WERI-Rb-1 (cell line): Measurements from ENCODE around the gene CTXND2.
A peak's percentile ranks its signal among the peaks of the same experiment; 100 is the strongest.

ENCODE experiments used
- DNase-seq: peaks from one replicate; pipeline ENCODE4 v3.0.0-alpha.2; 2020
- H3K27ac ChIP-seq: fragments of 250-450 bp; sonication (Bioruptor Pico); 2 replicates; pipeline ENCODE4 v1.5.1; 2020; ENCODE audit warnings: mild to moderate bottlenecking, moderate library complexity
- H3K27me3 ChIP-seq: fragments of 250-450 bp; sonication (Bioruptor Pico); 2 replicates; pipeline ENCODE4 v1.5.1; 2021; ENCODE audit warnings: mild to moderate bottlenecking, low read depth, moderate library complexity; ENCODE audit not compliant: insufficient read depth, severe bottlenecking
- H3K36me3 ChIP-seq: fragments of 250-450 bp; sonication (Bioruptor Pico); 2 replicates; pipeline ENCODE4 v1.5.1; 2020; ENCODE audit warnings: mild to moderate bottlenecking, moderate library complexity
- H3K4me3 ChIP-seq: 2 replicates; pipeline ENCODE4 v1.5.1; 2011; ENCODE audit warnings: low read depth, mild to moderate bottlenecking, control low read depth, low read length
- H3K9me3 ChIP-seq: fragments of 250-450 bp; sonication (Bioruptor Pico); 2 replicates; pipeline ENCODE4 v1.5.1; 2021; ENCODE audit warnings: mild to moderate bottlenecking, moderate library complexity; ENCODE audit not compliant: severe bottlenecking
- CTCF ChIP-seq: IDR thresholded peaks from 2 replicates; pipeline ENCODE4 v1.5.1; 2011; ENCODE audit warnings: low read depth, mild to moderate bottlenecking, control low read depth, inconsistent platforms, low read length

Gene CTXND2

GRCh38 chr1:150961756-150962155, 74.8 kb downstream of the CTXND2 start:
- DNase-seq, result peak; percentile 94

More at GRCh38 chr1:150961756-150962155, 74.8 kb downstream of the CTXND2 start:
- Histone ChIP-seq H3K27me3 (no peaks in the 10 kb centered on the region), H3K9me3 (no peaks in the 10 kb centered on the region), H3K4me3 (no peak overlapping the region), H3K27ac (peak overlapping the region; percentile 81), H3K36me3 (peaks cover 91% of the 10 kb centered on the region)
- no peak for TF ChIP-seq CTCF
